A549 treated with GW870086 at 1 μM for 4 hours (cell line): ENCODE results near the gene PLSCR1. TPM values are rescaled to one million over a fixed set of nuclear protein-coding genes. Genes with fewer than 3 reads are reported as not detected.

Source experiments
- total RNA-seq: library from RNA; stranded (reverse); fragments of 200-300 nt; extraction: Qiagen RNA extraction; gene quantifications from 5 replicates; pipeline ENCODE4 v1.2.3, GENCODE V29; 2022; ENCODE audit warnings: low read depth

The PLSCR1 gene
- total RNA-seq: 43.0 to 52.5 TPM (median 49.4 TPM) in 5 replicates

GRCh38 chr3:146544002-146544928, at the start of gene PLSCR1:
TSS of gene PLSCR1 (minus strand) at chr3:146544607. CDS start at chr3:146536552, 8,055 bp downstream.

GRCh38 chr3:146469150-146470017, 75.0 kb downstream of the PLSCR1 start, which contains the start of gene PLSCR2:
TSS of gene PLSCR2 (minus strand) at chr3:146469561. CDS start at chr3:146459904, 9,657 bp downstream.

Other genes with a start within 250 kb of the PLSCR1 start
- not detected in 5 replicates for gene PLSCR2, start 75.0 kb downstream of the PLSCR1 start, total RNA-seq
- gene PLSCR5, start 60.7 kb upstream of the PLSCR1 start, total RNA-seq: not detected in 5 replicates